Stimulated activated CD4-positive, alpha-beta T cell treated with anti-CD3 and anti-CD28 coated beads, Interleukin-12 subunit alpha, Interleukin-12 subunit beta, amount 100 ng/mL, for 24 hours (primary cell): ENCODE measurements around the gene SLF2.
A peak's percentile ranks its signal among the peaks of the same experiment; 100 is the strongest.
"Not testable (repeated sequence)": the region's sequence is repeated elsewhere in the genome, so short reads cannot be mapped to it uniquely, and the experiment has no call there.

Source experiments
- DNase-seq, 2 experiments: peaks; one replicate each; pipeline ENCODE4 v3.0.0-alpha.2; 2020; ENCODE audit warnings: low read depth in 2 of 2

Gene SLF2

GRCh38 chr10:100878291-100878910 is 34.4 kb upstream of the SLF2 start:
- peak in 1 of 2 experiments; percentile 9 for DNase-seq

GRCh38 chr10:100879741-100880360 is 32.9 kb upstream of the SLF2 start:
- no peak for DNase-seq

GRCh38 chr10:100881556-100882213 is 31.1 kb upstream of the SLF2 start:
- DNase-seq: no peak

GRCh38 chr10:100882252-100882651 is 30.5 kb upstream of the SLF2 start:
- no peak for DNase-seq

- no peak for DNase-seq
These were observed 30.0 kb upstream of the SLF2 start for GRCh38 chr10:100882671-100883311.

GRCh38 chr10:100883312-100883821 is 29.4 kb upstream of the SLF2 start:
- DNase-seq: no peak

GRCh38 chr10:100885611-100886010 is 27.2 kb upstream of the SLF2 start:
- not testable (repeated sequence) for DNase-seq

- DNase-seq: no peak
These were observed 26.7 kb upstream of the SLF2 start for GRCh38 chr10:100886091-100886490.

GRCh38 chr10:100886521-100886920 is 26.2 kb upstream of the SLF2 start:
- no peak for DNase-seq

GRCh38 chr10:100886963-100887362 is 25.8 kb upstream of the SLF2 start:
- DNase-seq: no peak

GRCh38 chr10:100887761-100888296 is 24.9 kb upstream of the SLF2 start:
- no peak for DNase-seq

- no peak for DNase-seq
These were observed 23.8 kb upstream of the SLF2 start for GRCh38 chr10:100888957-100889356.

- no peak for DNase-seq
These were observed 23.2 kb upstream of the SLF2 start for GRCh38 chr10:100889546-100889945.

GRCh38 chr10:100890141-100890672 is 22.6 kb upstream of the SLF2 start:
- DNase-seq: no peak

GRCh38 chr10:100890673-100891317 is 22.0 kb upstream of the SLF2 start:
- DNase-seq: no peak

- no peak for DNase-seq
These were observed 18.7 kb upstream of the SLF2 start for GRCh38 chr10:100894033-100894432.

GRCh38 chr10:100894589-100895294 is 18.0 kb upstream of the SLF2 start:
- no peak for DNase-seq

- DNase-seq: no peak
These were observed 17.4 kb upstream of the SLF2 start for GRCh38 chr10:100895346-100895745.

GRCh38 chr10:100895896-100896295 is 16.9 kb upstream of the SLF2 start:
- DNase-seq: no peak

GRCh38 chr10:100896876-100897461 is 15.8 kb upstream of the SLF2 start:
- DNase-seq: no peak
